Heart left ventricle (tissue), 13 donors: ENCODE data around the gene STIM2.

Source experiments
- POLR2A ChIP-seq, 2 donors: fragments of 450-650 bp; IDR thresholded peaks; one replicate each; pipeline ENCODE4 v1.6.1; 2017; ENCODE audit warnings: antibody characterized with exemption in 2 of 2, mild to moderate bottlenecking in 2 of 2, moderate library complexity in 2 of 2
- TF ChIP-seq, protein P1 (sequence below), 12 donors: fragments of 200-600 bp; sonication (generic) in 4 of 12; IDR thresholded peaks; one replicate each; pipeline versions ENCODE4 v1.5.0 to v1.8.0; 2018 to 2022; ENCODE audit warnings: antibody characterized with exemption in 12 of 12, mild to moderate bottlenecking in 5 of 12
- donor health status: ischemic (EF 13 %, LVEDD 7.1; RV severe dilation, severe dysfunction).
- donor health status: DM: no; HTN: yes; CAD: no.
- donor health status: DM: no; HTN: no; CAD: no.
- donor health status: ischemic (EF 25% LVEDD 6.9; RV normal size, moderate dysfunction).
- donor health status: ischemic (EF 25% LVEDD 5.7; RV mildly dilated, moderate dysfunction).
- donor health status: ischemic (EF 35%, LVEDD 5.7; RV mildly dilated, moderate dysfunction).
- donor health status: nonischemic (EF 11% LVEDD 7.7; RV severe dilation, severe dysfunction).
- donor health status: DM: yes; HTN: yes; CAD: no.
- donor health status: PGD.
- donor health status: ischemic (EF 29% LVEDD 5.4; RV normal size, mild dysfunction).
- donor health status: nonischemic (EF 23%, LVEDD 6.1; RV moderate dilation, normal function).

DNA sequence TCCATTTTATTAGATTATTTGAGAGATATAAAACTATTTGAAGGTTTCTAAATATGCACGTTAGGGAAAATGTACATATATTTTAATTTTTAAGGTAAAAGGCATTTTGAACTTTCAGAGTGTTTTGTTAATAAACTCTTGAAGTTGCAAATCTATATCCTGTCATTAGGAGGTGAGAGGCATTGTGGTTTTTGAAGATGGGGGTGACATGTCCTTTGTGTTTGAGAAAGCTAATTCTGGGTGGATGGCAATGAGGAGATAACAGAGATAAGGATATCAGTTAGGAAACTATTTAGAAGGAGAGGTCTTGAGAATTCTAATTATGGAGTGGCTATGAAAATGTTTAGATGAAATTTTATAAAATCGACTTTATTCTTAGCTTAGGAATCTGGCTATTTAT, 6.1 kb downstream of the STIM2 start:
- TF ChIP-seq, protein P1, sequence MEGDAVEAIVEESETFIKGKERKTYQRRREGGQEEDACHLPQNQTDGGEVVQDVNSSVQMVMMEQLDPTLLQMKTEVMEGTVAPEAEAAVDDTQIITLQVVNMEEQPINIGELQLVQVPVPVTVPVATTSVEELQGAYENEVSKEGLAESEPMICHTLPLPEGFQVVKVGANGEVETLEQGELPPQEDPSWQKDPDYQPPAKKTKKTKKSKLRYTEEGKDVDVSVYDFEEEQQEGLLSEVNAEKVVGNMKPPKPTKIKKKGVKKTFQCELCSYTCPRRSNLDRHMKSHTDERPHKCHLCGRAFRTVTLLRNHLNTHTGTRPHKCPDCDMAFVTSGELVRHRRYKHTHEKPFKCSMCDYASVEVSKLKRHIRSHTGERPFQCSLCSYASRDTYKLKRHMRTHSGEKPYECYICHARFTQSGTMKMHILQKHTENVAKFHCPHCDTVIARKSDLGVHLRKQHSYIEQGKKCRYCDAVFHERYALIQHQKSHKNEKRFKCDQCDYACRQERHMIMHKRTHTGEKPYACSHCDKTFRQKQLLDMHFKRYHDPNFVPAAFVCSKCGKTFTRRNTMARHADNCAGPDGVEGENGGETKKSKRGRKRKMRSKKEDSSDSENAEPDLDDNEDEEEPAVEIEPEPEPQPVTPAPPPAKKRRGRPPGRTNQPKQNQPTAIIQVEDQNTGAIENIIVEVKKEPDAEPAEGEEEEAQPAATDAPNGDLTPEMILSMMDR (IDR thresholded peaks at IDR 0.05) = no peak
- TF ChIP-seq POLR2A (IDR thresholded peaks at IDR 0.05) = no peak
